Epidermal melanocyte (primary cell): Measurements from ENCODE around the gene UBASH3A.

Source experiments
- DNase-seq: peaks from one replicate; pipeline ENCODE4 v3.0.0; 2011; ENCODE audit warnings: low spot score; ENCODE audit not compliant: insufficient read length

UBASH3A gene

GRCh38 chr21:42403611-42404231, at the start of gene UBASH3A:
Gene UBASH3A (plus strand): TSS chr21:42403902. CDS start chr21:42403946, 44 bp downstream.
- no peak for DNase-seq

- no peak for DNase-seq
Observed at GRCh38 chr21:42356046-42356445, 47.7 kb upstream of the UBASH3A start.

DNA sequence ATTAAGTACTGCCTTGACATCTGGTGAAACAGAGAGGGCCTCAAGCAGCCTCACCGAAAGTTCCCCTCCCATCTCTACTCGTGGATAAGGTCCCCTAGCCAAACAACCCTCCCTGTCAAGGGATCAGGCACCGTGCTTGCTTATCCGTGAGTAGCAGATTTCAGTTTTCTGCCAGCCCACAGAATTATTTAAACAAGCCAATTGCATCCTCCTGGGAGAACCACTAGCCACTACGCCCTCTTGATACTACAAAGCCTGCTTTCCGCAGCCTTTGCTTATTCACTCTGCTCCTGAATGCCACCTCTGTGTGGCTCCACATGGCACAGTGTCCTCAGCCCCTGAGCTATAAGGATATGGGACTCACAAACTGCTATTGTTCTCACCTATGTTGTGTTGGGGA, 47.1 kb upstream of the UBASH3A start:
- no peak for DNase-seq

DNA sequence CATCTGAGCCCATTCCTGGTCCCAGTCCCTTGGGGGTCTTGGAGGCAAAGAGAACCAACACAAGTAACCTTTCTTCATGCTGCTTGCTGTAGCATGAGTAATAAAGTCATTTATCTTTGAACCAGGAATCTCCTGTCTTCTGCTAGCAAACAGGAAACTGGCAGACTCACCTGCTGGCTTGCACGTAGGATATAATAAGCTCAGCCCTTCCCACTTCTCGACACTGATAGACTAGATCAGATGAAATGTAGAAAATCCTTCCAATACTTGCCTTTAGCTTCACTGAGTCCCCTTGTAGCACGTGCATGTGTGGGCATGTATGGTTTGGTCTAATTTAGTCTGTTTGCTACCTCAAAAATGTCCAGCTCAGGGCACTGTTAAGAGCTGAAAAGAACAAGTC, 46.4 kb upstream of the UBASH3A start:
- DNase-seq: no peak

DNA sequence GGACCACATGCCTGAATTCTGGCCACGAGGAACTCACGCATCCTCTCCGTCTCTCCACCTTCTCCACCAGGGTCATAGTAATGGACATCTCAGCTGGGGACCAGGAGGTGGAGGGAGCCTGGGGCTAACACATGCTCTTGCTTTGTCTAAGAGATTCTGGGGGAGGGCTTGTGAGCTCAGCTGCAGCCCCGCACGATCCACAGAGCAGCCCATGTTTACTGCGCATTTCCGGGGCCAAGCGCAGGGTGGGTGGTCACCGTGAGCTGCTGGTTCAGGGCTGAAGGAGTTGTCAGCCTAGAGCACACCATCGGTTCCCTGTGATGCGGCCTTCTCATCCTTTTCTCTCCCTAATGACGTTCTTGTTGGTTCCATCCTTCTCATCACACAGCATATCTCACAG, 45.4 kb upstream of the UBASH3A start:
- no peak for DNase-seq

GRCh38 chr21:42358937-42359336, 44.8 kb upstream of the UBASH3A start:
- no peak for DNase-seq

DNA sequence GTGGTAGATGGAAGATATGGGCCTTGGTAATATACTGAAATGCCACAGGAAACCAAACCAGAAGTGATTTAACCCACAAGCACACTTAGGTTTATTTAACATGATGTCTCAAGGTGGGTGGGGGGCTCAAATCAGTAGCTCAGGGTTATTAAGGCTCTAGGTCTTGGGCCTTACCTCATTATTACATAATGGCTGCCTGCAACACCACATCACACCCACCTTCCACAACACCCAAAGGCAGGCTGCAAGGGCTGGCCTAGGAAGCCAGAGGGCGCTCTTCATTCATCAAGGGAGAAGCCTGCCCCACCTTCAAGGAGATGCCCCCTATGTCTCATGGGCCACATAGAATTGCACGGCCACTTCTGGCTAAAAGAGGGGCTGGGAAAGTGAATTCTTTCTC, 43.4 kb upstream of the UBASH3A start:
- DNase-seq: no peak

DNA sequence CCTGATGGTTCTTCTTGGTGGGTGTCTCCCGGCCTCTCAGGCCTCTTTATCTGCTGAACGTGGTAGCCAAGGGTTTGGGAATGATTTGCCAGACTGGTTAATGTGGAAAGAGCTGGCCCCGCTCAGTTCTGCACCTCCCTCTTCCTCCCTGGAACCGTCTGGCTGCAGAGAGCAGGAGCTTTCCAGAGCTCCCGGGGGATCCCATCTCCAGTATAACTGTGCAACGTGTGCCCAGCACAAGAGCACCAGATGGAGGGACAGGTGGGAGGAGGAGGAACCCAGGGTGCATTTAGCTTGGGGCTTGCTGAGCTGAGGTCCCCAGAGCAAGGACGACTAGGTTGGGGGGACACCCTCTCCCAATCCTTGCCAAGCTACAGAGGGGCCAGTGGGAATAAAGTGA, 42.4 kb upstream of the UBASH3A start:
- DNase-seq: no peak

GRCh38 chr21:42362198-42362597, 41.5 kb upstream of the UBASH3A start:
- no peak for DNase-seq

DNA sequence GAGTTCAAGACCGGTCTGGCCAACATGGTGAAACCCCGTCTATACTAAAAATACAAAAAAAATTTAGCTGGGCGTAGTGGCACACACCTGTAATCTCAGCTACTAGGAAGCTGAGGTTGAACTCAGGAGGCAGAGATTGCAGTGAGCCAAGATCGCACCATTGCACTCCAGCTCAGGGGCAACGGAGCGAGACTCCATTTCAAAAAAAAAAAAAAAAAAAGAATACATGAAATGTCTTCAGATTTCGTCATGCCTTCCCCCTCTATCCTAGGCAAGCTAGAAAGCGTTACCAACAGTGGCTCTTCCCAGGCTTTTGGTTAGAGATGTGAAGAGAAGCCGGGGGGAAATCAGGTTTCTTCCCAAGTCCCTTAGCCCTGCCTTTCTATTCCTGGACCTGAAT, 41.0 kb upstream of the UBASH3A start:
- no peak for DNase-seq

GRCh38 chr21:42363312-42363711, 40.4 kb upstream of the UBASH3A start:
- no peak for DNase-seq

- no peak for DNase-seq
Observed at GRCh38 chr21:42364304-42364865, 39.3 kb upstream of the UBASH3A start.

GRCh38 chr21:42365770-42366169, 37.9 kb upstream of the UBASH3A start:
- DNase-seq: no peak

- DNase-seq: no peak
Observed at GRCh38 chr21:42366292-42367010, 37.3 kb upstream of the UBASH3A start, which contains the start of gene TFF1. Gene TFF1 (minus strand): TSS chr21:42366535. CDS start chr21:42366495, 40 bp downstream.

DNA sequence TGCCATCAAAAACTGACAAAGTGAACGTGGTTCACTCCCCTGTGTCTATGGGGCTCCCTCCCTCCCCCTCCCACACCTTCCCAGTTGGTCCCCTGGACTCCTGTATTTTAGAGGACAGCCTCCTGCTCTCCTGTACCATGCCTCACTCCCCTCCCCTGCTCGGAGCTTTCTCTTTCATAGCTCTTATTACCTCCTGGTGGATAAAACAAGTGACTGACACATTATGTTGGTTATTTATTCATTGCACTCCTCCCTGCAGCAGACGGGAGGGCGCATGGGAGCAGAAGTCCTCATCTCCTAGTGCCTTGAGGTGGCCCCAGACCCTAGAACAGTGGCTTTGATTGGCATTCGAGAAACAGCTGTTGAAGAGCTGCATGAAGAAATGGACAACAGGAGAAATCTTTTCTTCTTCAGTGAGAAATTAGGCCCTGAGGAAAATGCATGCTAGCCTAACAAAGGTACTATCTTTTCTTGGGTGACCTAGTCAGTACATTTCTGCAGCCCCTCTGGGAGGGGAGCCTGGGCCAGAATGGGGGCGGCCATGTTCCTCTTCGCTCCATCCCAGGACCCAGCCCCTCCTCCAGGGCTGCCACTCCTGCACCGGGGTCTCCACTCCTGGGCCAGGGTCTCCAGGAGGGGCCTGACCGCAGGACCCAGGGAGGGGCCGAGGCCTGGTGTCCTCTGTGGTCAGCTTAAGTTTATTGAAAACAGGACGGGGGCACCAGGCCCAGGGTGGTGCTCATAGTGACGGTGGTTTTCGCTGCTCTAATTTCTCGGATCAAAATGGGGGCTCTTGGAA, 36.1 kb upstream of the UBASH3A start:
- DNase-seq: no peak

- DNase-seq: no peak
Observed at GRCh38 chr21:42369821-42370220, 33.9 kb upstream of the UBASH3A start.

DNA sequence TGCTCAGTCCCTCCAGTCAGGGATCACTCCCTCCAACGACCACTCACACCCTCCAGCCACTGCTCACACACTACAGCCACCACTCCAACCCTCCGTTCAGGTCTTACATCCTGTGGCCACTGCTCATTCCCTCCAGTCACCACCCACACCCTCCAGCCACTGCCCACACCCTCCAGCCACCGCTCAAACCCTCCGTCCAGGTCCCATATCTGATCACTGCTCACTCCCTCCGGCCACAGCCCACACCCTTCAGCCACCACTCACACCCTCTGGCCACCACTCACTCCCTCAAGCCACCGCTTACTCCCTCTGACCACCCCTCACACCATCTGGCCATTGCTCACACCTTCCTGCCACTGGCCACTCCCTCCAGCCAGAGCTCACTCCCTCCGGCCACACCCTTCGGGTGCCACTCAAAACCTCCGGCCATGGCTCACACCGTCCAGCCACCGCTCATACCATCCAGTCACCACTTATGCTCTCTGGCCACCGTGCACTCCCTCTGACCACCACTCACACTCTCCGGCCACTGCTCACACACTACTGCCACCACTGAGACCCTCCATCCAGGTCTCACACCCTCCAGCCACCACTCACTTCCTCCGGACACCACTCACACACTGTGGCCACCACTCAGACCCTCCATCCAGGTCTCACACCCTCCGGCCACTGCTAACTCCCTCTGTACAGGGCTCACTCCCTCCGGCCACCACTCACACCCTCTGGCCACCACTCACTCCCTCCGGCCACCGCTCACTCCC, 32.6 kb upstream of the UBASH3A start:
- no peak for DNase-seq

- no peak for DNase-seq
Observed at GRCh38 chr21:42373196-42373907, 30.4 kb upstream of the UBASH3A start.

- no peak for DNase-seq
Observed at GRCh38 chr21:42373908-42374455, 29.7 kb upstream of the UBASH3A start.

- no peak for DNase-seq
Observed at GRCh38 chr21:42374457-42374856, 29.2 kb upstream of the UBASH3A start.
